GM21526 (cell line): ENCODE measurements around the gene ALOX12B.

Experiments used
- ATAC-seq: cut with Tn5 transposase; IDR thresholded peaks from one replicate; pipeline ENCODE4 v1.9.1; 2021; ENCODE audit warnings: moderate library complexity; ENCODE audit not compliant: unreplicated experiment, low FRiP score

ALOX12B gene

DNA sequence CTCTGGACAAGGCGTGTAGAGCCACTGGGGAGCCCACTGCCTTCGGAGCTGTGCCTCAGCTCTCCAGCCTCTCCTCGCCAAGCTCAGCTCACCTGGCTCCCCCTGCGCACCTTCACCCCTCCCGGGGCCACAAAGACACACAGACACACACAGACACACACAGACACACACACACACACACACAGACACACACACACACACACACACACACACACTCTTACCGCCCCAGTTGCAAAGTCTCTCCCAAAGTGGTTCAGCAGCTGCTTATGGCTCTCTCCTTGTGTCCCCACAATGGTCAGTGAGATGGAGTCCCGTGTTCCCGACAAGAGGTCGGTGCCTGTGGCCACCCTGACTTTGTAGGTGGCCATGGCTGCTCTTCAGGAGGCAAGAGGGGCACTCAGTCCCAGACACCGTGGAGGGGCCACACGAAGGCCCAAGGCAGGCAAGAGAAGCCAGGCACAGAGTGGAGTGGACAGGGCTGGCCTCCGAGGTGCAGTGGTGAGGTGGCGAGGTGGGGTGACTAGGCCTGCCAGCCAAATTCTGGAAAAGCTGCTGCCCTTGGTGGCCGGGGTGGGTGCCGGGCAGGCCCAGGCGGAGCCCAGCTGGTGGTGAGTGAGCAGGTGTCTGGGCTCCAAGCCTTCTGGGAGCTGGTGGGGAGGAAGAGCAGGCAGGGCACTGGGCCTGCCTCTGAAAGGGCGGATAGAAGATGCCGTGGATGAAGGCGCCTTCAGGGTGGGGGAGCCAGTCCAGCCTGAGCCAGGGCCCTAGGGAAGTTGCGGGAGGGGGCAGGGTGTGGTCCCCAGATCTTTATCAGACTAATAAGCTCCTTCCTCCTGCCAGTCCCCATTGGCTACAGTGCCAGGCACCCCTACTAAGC lies at the start of gene ALOX12B:
Gene ALOX12B (minus strand): TSS at position 642 of the 877 bp plus-strand sequence. CDS start 274 bp downstream, at position 368.
- no peak for ATAC-seq

DNA sequence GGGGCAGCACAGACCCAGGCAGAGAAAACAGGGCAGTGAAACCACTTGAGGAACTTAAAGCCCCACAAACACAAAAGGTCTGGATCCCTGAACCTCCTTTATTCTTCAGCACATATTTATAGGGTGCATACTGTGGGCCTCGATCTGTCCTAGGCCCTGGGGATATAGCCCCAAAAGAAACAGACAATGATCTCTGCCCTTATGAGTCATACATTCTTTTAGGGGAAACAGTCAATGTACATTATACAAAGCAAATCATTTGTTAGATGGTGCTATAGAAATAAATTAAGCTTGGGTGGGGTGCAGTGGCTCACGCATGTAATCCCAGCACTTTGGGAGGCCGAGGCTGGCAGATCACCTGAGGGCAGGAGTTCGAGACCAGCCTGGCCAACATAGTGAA lies 46.4 kb upstream of the ALOX12B start:
- ATAC-seq = no peak

DNA sequence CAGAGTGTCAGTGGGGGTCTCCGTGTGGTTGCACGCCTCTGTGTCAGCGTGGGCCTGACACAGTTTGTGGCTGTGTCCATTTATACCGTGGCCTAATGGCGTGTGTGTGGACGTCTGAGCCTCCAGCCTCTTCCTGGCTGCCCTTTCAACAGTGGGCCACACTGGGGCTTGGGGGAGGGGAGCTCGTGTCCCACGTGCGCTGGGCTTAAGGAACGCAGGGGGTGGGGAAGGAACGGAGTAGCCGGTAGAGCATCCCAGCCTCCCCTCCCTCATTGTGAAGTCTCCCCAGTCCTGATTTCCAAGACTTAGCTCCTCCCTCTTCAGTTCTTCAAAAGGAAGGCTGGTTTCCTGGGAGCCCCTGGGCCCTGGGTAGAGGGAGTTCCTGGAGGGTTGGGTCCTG lies 45.9 kb upstream of the ALOX12B start:
- ATAC-seq = no peak

DNA sequence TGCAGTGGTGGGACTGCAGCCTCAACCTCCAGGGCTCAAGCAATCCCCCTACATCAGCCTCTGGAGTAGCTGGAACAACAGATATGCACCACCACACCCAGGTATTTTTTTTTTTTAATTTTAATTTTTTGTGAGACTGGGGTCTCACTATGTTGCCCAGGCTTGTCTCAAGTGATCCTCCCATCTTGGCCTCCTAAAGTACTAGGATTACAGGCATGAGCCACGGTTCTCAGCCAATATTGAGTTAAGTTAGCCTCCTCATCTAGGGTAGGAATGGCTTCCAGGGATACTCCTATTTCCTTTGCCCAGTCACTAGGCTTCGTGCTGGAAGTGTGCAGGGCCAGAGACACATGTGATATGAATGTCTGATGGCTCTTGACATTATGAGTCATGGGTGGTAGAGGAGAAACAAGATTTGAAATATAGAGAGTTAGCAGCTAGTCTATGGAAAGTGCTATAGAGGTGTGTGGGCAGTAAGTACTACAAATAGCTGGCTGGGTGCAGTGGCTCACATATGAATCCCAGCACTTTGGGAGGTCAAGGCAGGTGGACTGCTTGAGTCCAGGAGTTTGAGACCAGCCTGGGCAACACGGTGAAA lies 44.4 kb upstream of the ALOX12B start:
- no peak for ATAC-seq

DNA sequence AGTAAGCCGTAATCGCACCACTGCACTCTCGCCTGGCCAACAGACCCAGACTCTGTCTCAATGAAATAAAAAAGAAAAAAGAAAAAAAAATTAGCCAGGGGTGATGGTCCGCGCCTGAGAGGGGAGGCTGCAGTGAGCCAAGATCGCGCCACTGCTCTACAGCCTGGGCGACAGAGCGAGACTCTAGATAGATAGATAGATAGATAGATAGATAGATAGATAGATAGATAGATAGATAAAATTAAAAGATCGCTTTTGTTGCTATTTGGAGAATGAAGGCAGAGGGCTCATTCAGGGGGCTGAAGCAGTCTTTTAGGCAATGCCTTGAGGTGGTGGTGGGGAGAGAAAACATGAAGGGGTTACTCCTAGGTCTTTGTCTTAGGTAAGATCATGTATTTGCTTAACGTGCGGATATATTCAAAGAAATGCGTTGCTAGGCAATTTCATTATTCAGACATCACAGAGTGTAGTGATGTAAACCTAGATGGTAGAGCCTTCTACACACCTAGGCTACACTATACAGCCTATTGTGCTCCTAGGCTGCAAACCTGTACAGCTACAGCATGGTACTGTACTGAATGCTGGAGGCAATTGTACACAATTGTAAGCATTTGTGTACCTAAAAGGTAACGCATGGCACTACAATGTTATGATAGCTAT lies 40.7 kb upstream of the ALOX12B start:
- no peak for ATAC-seq

DNA sequence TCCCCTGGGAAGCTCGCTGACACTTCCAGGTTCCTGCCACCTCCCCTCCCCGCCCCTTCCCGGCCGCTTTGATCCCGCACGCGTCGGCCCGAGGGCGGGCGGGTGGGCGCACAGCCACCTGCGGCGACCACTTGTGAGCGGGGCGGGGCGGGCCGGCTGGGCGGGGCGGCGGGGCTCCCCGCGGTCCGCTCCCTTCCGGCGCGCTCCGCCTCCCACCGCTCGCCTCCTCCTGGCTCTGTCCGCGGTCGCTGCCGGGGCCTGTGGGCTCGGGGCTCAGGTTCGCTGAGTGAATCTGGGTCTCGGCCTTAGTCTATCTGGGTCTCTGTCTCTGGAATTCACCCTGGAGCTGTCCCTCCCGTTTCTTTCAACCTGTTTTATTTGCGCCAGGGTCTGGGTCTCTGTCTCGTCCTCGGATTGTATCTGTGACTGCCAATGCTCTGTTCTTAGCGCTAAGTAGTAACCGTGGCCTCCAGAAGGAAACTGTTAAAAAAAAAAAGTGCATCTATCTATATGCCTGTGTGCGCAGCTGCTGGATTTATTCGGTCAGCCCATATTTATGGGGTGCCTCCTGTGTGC lies 39.1 kb upstream of the ALOX12B start:
- ATAC-seq = no peak

DNA sequence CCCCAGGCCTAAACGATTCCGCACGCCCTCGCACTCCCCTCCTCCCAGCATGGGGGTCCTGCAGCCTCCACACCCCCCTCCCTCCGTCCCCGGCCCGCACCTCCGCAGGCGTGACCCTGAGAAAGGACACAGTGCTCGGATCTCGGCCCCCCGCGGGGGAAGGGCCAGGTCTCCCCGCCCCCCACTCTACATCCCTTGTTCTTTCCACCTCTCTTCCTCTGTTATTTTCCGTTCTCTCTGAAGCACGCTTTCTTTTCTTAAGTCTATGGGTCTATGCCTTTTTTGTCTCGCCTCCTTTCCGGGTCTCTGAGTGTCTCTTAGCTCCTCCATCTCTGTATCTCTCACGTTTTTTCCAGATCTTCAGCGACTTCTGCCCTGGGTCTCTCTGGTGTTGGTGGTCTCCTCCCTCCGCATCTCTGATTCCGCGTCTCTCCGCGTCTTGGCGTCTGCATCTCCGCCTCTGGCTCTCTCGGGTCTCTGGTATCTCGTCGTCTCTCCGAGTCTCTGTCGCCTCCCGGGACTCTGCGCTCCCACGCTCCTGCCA lies 38.5 kb upstream of the ALOX12B start:
- no peak for ATAC-seq

DNA sequence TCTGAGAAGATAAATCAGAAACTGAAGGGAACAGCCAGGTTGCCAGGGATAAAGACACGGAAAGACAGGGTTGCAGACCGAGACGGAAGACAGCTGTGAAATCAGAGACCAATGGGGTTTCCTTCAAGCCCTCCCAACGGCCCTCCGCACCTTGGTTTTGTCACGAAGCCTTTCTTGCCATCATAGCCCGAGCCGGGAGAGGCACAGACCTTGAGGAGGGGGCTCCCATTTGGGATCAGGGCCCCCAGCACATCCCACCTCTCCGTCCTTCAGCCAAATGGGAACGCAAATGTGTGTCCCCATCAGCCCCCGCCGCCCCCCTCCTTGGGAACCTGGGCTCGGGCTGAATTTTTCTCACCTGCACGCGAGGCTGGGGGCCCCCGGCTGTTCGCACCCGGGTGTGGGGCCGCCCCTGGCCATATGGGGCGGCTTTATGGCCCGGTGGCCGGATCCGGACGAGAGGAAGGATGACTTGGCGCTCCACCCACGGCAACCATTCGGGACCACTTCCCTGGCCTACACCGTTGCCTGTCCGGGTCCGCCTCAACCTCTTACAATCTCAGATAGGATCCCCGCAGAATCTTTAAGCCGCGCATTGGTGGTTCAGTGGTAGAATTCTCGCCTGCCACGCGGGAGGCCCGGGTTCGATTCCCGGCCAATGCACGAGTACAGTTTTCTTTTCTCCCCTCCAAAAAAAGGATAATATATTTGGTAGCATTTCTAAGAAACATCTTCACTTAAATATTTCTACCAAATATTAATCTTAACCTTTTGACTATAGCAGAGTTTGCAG lies 37.8 kb upstream of the ALOX12B start:
- no peak for ATAC-seq

DNA sequence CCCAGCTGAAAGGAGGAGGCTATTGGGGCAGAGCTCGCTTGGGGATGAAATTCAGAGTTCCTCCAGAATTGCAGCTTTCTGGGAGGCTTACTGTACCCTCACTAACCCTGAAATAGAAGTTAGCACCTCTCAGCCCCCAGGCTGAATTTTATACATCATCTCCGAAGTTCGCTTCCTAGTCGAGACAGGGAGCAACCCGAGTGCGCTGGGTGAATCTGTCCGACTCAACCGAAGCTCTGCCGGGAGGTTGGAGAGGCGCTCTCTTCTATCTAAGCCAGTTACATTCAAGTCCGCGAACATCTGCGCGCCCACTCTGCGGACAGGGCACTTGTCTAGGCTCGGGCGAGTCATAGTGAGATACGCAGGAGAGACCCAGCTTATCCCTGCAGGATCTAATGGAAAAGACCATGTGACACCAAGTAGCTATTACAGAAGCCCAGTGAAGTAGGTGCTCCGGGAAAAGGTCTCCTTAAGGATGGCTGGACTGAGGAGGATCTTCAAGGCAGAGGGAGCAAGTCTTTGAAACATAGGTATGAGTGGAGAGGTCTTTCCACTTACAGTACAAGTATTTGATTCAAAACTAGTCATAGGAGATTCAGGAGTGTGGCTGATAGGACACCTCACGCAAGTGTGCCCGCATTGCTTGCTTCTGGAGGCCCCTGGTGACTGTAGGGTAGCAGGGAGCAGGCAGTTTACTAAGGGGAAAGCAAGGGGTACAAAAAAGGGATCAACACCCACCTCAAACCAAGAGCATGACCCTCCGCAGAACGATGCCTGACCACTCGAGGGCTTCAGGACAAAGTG lies 37.0 kb upstream of the ALOX12B start:
- no peak for ATAC-seq

DNA sequence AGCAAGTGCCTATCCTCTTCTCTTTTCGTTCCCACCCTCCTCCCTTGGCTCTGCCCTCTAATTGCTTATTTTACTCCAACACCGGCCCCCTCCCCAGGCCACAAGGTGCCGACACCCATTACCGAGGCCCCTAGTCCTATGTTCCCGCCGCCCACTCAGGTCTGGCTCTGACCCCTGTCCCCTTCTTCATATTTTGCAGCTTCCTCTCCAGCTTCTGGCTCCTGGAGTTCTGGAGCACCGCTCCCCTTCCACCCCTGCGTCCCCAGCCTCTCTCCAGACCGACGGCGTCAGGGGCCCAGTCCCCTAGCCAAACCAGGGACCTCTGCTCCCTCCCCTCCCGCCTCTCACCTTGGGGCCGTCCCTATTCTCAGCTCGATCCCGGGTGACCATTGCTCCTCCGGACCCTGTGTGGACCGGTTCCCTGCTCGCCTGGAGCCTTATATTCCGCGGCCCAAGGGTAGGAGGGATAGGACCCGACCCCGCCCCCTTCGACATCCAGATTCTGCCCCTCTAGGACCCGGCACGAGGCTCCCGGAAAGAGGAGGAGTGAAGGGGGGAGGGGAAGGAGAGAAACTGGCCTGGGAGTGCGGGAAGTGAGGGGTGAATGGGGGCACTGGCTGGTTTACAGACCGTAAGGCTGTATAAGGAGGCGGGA lies 36.3 kb upstream of the ALOX12B start, which contains the start of gene HES7:
Gene HES7 (minus strand): TSS at position 412 of the 655 bp plus-strand sequence. CDS start 22 bp downstream, at position 390.
- ATAC-seq = no peak

DNA sequence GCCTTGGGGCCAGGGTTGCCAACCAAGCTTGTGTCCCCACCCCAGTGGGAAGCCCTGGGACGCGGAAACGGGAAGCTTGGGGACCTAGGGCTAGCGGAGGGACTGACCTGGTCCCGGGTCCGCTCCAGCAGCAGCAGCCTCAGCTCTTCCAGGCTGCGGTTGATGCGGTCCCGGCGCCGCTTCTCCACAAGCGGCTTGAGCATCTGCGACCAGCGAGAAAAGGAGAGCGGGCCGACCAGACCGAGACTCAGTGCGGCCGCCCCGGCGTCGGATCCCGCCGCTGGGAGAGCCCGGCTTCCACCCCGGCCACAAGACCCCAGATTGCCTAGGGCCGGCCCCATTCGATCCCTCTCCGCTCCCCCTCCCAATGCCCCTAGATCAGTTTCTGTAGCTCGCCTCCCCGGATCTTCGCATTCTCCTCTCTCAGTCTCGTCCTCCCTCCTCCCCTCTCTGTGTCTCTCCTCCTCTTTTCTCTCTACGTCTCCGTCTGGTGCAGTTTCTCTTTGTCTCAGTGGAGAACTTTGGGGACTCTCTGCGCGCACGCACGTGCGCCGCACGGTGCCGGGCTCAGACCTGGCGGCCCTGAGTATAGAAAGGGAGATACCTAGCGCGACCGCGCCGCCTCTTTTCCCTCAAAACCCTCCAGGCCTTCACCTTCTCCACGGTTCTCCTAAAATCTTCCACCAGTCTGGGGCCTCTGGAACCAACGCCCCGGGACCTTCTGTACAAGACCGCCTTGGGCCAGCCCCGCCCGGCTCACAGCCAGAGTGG lies 35.6 kb upstream of the ALOX12B start:
- no peak for ATAC-seq

DNA sequence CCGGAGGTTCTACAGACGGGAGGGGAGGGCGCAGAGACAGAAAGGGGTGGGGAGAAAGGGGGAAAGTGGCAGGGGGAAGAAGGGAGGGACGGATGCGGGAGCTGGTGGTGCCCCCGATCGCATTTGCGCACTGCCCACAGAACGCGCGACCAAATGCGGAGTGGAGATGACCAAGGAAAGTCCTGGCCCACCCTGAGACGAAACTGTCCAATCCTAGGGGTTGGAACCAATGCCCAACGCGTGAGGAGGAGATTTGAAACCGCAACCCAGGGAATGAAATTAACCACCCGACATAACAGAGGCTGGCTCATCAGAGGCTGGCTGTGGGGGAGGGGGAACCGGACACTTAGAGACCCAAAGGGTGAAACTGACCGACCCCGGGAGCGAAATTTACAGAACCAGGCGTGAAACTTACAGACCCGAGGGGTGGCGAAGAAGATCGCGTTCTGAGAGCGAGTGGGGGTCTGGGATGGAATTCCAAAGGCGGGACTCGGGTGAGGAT lies 35.0 kb upstream of the ALOX12B start:
- no peak for ATAC-seq

DNA sequence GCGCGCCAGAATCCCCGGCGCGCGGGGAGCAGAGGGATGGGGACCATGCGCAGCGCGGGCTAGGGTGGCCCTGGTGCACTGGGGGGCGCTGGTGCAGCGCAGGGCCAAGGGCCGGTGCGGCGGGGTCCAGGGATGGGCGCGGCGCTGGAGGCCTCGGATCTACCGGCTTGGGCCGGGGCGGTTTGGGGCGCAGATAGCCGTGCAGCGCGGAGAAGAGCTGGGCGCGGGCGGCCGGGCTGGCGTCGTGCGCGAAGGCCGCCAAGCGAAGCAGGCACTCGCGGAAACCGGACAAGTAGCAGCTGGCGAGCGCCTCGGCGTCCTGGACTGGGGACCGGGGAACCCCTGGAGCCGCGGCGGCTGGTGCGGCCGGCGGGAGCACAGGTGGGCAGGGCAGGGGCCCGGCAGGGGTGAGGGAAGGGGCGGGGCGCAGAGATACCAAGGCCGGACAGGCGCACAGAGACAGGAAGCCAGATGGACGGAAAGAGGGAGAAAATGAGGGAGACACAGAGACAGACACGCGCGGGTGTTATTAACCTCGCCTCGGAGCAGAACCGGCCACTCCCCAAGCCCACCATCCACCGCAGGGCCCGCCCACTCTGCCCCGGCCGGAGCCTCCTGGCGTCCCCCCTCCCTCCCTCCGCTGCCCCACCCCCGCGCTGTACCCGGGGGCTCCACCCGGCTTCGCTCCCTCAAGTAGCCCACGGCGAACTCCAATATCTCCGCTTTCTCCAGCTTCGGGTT lies 34.3 kb upstream of the ALOX12B start:
- no peak for ATAC-seq

DNA sequence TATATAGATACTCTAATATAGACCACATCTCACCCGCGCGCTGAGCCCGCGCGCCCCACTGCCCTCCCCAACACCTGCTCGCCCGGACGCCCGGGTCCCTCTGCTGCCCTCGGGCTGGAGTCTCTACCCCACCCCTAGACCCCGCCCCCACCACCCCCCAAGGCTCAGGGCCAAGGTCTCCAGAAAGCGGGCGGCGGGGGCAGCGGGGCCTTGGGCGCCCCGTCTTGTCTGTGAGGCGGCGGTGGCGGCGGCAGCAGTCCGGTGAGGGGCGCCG lies 33.8 kb upstream of the ALOX12B start:
- ATAC-seq = no peak

DNA sequence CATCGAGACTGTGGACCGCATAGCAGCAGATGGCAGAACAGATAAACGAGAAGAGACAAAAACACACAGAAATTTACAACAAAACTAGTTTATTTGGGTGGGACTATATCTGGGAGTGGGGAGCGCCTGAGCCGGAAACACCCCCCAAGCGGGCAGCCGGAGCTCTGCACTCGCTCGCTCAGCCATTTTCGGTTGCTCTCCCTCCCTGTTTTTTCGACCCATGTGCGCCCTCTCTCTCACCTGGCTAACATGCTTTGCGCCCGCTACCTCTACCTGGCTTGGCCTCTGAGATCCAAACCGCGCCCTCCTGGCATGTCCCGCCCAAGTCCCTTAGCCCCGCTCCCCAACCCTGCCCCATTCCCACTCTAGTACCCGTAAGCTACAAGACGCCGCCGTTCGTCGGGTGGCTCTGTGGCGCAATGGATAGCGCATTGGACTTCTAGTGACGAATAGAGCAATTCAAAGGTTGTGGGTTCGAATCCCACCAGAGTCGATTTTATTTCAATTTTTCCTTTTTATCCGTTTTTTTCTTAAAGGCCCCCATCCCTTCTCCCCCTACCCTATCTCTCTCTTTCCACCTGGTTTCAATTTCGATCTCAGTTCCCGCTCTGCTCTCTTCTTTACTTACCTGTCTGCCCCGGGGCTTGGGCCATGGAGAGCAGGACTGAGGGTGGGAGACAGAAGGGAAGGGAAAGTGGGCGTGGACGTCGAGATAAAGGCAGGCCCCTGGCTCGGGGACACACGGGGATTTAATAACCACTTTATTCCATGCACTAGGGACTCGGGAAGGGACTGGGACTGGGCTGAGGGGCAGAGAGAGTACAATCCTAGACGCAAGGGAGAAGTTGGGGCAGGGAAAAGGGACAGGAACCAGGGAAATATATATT lies 33.2 kb upstream of the ALOX12B start:
- ATAC-seq = no peak
